GM06990 (cell line): ENCODE data around the gene ZNF182.
"Not testable (repeated sequence)": the region's sequence is repeated elsewhere in the genome, so short reads cannot be mapped to it uniquely, and the experiment has no call there.

Source experiments
- DNase-seq: peaks from one replicate; pipeline ENCODE4 v3.0.0-alpha.2; 2011; ENCODE audit not compliant: insufficient read length; ENCODE audit errors: extremely low read depth
- H3K27me3 ChIP-seq: replicated peaks from 2 replicates; pipeline ENCODE4 v1.6.0; 2011; ENCODE audit warnings: low read length; ENCODE audit not compliant: control insufficient read depth, insufficient read depth
- H3K36me3 ChIP-seq: 2 replicates; pipeline ENCODE4 v1.5.1; 2011; ENCODE audit warnings: low read length; ENCODE audit not compliant: control insufficient read depth, insufficient read depth
- H3K4me3 ChIP-seq: replicated peaks from 2 replicates; pipeline ENCODE4 v1.5.1; 2011; ENCODE audit warnings: low read depth, mild to moderate bottlenecking, control low read depth, low read length
- CTCF ChIP-seq: IDR thresholded peaks from 2 replicates; pipeline ENCODE4 v1.5.1; 2011; ENCODE audit warnings: low read length, control low read depth, mild to moderate bottlenecking, inconsistent platforms; ENCODE audit not compliant: insufficient read depth, poor library complexity, severe bottlenecking

ZNF182 gene

GRCh38 chrX:48003758-48004457 is at the start of gene ZNF182:
ZNF182 (minus strand) TSS chrX:48003989; CDS start chrX:48002609, 1,380 bp downstream.
- Histone ChIP-seq H3K27me3 (no peaks in the 10 kb centered on the region), H3K36me3 (no peaks in the 10 kb centered on the region), H3K4me3 (peak within 1 kb of the TSS; percentile 64)
- DNase-seq: peak; percentile 91
- no peak for TF ChIP-seq CTCF

GRCh38 chrX:48046846-48047245 is 43.1 kb upstream of the ZNF182 start:
- no peak for TF ChIP-seq CTCF
- no peaks in the 10 kb centered on the region for H3K36me3 ChIP-seq
- H3K27me3 ChIP-seq: no peaks in the 10 kb centered on the region
- H3K4me3 ChIP-seq: no peak overlapping the region
- no peak for DNase-seq

GRCh38 chrX:48045410-48046311 is 41.9 kb upstream of the ZNF182 start:
- no peak for DNase-seq
- Histone ChIP-seq H3K36me3 (no peaks in the 10 kb centered on the region), H3K4me3 (no peak overlapping the region), H3K27me3 (no peaks in the 10 kb centered on the region)
- no peak for TF ChIP-seq CTCF

- no peaks in the 10 kb centered on the region for H3K36me3 ChIP-seq
- no peak for TF ChIP-seq CTCF
- no peak overlapping the region for H3K4me3 ChIP-seq
- no peaks in the 10 kb centered on the region for H3K27me3 ChIP-seq
- DNase-seq: no peak
Measured at GRCh38 chrX:48043056-48043455, 39.3 kb upstream of the ZNF182 start.

GRCh38 chrX:48035891-48036290 is 32.1 kb upstream of the ZNF182 start:
- Histone ChIP-seq H3K36me3 (no peaks in the 10 kb centered on the region), H3K27me3 (no peaks in the 10 kb centered on the region), H3K4me3 (no peak overlapping the region)
- TF ChIP-seq CTCF: no peak
- DNase-seq: no peak

- H3K4me3 ChIP-seq, DNase-seq, H3K36me3 ChIP-seq, H3K27me3 ChIP-seq: not testable (repeated sequence)
Measured at GRCh38 chrX:48030641-48031173, 26.9 kb upstream of the ZNF182 start.
